ENCODE data around the gene STATH.

DNA sequence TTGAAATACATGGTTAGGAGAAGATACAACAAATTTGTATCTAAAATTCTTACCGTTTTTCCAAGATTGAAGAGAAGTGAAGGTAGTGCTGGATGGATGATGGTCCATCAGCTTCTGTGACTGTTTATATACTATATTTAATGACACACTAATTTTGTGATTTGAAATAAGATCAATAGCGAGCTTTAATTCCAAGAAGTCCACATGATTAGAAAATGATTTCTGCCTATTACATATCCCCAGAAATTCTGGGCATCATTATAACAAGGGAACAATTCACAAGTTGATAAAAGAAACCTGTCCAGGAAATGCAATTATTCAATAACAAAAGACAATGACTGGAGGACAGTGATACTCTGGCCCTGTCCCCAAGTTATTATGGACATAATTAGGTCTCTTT, 30.1 kb upstream of the STATH start, which contains the start of gene CSN2:
- TF ChIP-seq, protein P1, sequence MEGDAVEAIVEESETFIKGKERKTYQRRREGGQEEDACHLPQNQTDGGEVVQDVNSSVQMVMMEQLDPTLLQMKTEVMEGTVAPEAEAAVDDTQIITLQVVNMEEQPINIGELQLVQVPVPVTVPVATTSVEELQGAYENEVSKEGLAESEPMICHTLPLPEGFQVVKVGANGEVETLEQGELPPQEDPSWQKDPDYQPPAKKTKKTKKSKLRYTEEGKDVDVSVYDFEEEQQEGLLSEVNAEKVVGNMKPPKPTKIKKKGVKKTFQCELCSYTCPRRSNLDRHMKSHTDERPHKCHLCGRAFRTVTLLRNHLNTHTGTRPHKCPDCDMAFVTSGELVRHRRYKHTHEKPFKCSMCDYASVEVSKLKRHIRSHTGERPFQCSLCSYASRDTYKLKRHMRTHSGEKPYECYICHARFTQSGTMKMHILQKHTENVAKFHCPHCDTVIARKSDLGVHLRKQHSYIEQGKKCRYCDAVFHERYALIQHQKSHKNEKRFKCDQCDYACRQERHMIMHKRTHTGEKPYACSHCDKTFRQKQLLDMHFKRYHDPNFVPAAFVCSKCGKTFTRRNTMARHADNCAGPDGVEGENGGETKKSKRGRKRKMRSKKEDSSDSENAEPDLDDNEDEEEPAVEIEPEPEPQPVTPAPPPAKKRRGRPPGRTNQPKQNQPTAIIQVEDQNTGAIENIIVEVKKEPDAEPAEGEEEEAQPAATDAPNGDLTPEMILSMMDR (IDR thresholded peaks at IDR 0.05): no peak
- TF ChIP-seq EP300 (IDR thresholded peaks at IDR 0.05): no peak

Data from ovary (tissue), 3 donors.